Effector memory CD4-positive, alpha-beta T cell (primary cell): ENCODE data around the gene UPK3A.
A peak's percentile ranks its signal among the peaks of the same experiment; 100 is the strongest.
"Not testable (repeated sequence)": the region's sequence is repeated elsewhere in the genome, so short reads cannot be mapped to it uniquely, and the experiment has no call there.

Experiments used
- DNase-seq, 3 donors: peaks; one replicate each; pipeline ENCODE4 v3.0.0-alpha.2; 2020
- H3K27ac ChIP-seq: 2 replicates; pipeline ENCODE4 v1.7.0; 2013; ENCODE audit warnings: mild to moderate bottlenecking, low read length, moderate library complexity; ENCODE audit not compliant: insufficient read depth, poor library complexity, severe bottlenecking
- H3K27me3 ChIP-seq: replicated peaks from 2 replicates; pipeline ENCODE4 v1.7.0; 2013; ENCODE audit warnings: mild to moderate bottlenecking, low read length; ENCODE audit not compliant: insufficient read depth, control insufficient read depth, poor library complexity, severe bottlenecking
- H3K36me3 ChIP-seq: 2 replicates; pipeline ENCODE4 v1.7.0; 2013; ENCODE audit warnings: mild to moderate bottlenecking, low read length, moderate library complexity; ENCODE audit not compliant: control insufficient read depth, insufficient read depth
- H3K4me1 ChIP-seq: 2 replicates; pipeline ENCODE4 v1.7.0; 2013; ENCODE audit warnings: low read length, mild to moderate bottlenecking; ENCODE audit not compliant: control insufficient read depth, insufficient read depth, poor library complexity, severe bottlenecking
- H3K4me3 ChIP-seq: 2 replicates; pipeline ENCODE4 v1.7.0; 2013; ENCODE audit warnings: low read length, low read depth, mild to moderate bottlenecking; ENCODE audit not compliant: insufficient read depth, poor library complexity, severe bottlenecking
- H3K9me3 ChIP-seq: 2 replicates; pipeline ENCODE4 v1.7.0; 2013; ENCODE audit warnings: mild to moderate bottlenecking, low read length, moderate library complexity; ENCODE audit not compliant: control insufficient read depth

UPK3A gene

DNA sequence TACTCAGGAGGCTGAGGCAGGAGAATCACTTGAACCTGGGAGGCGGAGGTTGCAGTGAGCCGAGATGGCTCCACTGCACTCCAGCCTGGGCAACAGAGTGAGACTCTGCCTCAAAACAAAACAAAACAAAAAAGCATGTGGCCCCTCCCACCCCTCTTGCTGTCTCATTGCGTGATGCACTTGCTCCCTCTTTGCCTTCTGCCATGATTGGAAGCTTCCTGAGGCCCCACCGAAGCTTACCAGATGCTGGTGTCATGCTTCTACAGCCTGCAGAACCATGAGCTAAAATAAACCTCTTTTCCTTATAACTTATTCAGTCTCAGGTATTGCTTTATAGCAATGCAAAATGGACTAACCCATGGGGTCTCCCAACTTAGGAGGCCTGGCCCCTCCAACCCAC is 26.8 kb upstream of the UPK3A start:
- H3K4me1 ChIP-seq, DNase-seq, H3K36me3 ChIP-seq, H3K27ac ChIP-seq, H3K4me3 ChIP-seq, H3K27me3 ChIP-seq, H3K9me3 ChIP-seq: not testable (repeated sequence)

DNA sequence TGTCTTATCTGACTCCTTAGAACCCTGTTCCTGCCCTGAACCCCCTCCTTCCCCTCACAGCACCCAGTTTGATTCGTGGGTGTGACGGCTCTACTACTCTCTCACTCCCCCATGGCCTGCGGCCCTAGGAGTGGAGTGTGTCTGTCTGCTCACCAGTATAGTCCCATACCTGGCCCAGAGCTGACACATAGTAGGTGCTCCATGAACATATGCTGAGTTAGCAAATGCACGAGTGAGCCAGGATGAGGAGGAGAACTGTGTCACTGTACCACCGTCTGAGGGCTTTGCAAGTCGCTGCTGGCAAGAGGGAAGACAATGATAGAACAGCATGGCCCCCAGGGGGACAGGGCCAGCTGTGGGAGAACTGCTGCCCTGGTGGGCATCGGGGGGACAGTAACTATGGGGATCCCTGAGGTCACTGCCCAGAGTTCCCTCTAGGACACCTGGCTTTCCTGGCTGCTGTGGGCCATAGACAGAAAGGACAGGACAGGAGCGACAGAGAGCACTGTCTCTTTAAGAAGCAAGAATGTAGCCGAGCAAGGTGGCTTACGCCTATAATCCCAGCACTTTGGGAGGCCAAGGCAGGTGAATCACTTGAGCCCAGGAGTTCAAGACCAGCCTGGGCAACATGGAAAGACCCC is 24.9 kb upstream of the UPK3A start:
- Histone ChIP-seq H3K27ac (no peak overlapping the region), H3K4me1 (no peaks in the 10 kb centered on the region), H3K36me3 (no peaks in the 10 kb centered on the region), H3K9me3 (no peaks in the 10 kb centered on the region), H3K27me3 (no peaks in the 10 kb centered on the region), H3K4me3 (no peak overlapping the region)
- DNase-seq: no peak

DNA sequence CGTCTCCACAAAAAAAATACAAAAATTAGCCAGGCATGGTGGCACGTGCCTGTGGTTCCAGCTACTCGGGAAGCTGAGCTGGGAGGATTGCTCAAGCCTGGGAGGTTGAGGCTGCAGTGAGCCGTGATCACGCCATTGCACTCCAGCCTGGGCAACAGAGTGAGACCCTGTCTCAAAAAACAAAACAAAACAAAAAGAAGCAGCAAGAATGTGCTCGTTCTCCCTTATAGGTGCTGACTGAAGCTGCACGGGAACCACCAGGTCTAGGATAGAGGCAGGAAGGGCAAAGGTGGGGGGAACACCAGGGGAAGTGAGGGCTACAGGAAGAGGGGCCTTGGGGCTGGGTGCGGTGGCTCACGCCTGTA is 24.4 kb upstream of the UPK3A start:
- H3K4me3 ChIP-seq, DNase-seq, H3K4me1 ChIP-seq, H3K27me3 ChIP-seq, H3K27ac ChIP-seq, H3K9me3 ChIP-seq, H3K36me3 ChIP-seq: not testable (repeated sequence)

DNA sequence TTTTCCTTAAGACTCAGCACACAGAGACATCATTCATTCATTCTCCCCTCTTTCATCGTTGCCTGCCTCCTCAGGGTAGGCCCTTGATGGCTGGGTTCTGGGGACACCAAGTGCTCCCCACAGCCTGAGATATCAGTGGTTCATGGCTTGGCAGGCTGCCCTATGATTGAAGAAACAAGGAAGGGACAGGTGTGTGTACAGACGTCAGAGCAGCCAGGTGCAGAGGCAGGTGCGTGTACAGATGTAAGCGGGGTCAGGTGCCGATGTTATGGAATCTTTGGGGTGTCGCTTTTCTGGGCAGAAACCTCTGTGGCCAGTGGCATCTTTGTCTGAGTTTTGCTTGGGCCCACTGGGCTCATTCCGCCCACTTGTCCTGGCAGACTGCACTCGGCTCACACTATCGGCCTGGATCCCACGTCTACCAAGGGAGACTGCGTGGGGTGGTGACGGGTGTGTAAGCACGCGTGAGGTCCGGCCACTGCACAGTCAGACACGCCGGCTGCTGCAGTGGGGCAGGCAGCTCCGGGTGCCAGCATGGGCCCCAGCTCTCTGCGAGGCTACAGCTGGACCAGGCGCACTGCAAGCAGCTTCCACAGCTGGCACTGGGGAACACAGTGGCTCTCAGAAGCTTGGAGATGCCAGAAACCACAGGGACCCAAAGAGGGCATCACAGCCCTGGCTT is 23.2 kb upstream of the UPK3A start:
- Histone ChIP-seq H3K4me3 (no peak overlapping the region), H3K9me3 (no peaks in the 10 kb centered on the region), H3K27ac (no peak overlapping the region), H3K36me3 (no peaks in the 10 kb centered on the region), H3K4me1 (no peaks in the 10 kb centered on the region), H3K27me3 (no peaks in the 10 kb centered on the region)
- DNase-seq: no peak

DNA sequence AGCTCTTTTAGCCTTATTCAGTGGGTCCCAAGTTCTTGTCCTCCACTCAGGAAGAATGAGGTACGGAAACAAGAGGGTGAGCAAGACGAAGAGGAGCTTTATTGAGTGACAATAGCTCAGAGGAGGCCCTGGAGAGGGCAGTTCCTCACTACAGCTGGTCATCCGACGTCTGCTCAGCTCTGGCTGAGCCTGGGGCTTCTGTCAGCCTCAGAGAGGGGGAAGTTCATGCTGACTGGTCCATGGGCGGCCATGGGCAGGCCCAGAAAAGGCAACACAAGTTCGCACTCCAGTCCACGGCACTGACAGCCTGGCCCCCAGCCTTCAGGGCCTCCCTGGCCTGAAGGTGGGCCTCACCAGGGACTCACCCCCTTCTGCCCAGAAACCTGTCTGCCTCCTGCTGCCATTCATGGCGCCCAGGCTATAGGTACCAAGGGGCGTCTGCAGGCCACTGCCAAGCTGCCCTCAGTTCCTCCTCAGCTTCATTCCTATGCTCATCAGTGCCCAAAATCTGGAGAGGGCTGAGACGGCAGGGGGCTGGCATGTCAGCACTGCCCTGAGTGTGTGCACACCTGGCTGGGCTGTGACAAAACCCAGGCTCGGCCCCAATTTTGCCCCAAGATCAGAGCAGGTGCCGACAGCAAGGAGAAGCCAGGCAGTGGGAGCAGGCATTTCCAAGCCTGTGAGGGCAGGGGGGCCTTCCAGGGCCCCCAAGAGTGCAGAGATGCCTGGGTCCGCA is 22.4 kb upstream of the UPK3A start:
- no peaks in the 10 kb centered on the region for H3K27me3 ChIP-seq
- no peaks in the 10 kb centered on the region for H3K4me1 ChIP-seq
- no peak overlapping the region for H3K4me3 ChIP-seq
- H3K27ac ChIP-seq: no peak overlapping the region
- DNase-seq: no peak
- H3K9me3 ChIP-seq: no peaks in the 10 kb centered on the region
- no peaks in the 10 kb centered on the region for H3K36me3 ChIP-seq

- Histone ChIP-seq H3K36me3 (no peaks in the 10 kb centered on the region), H3K4me1 (peaks cover 1% of the 10 kb centered on the region), H3K4me3 (no peak overlapping the region), H3K9me3 (no peaks in the 10 kb centered on the region), H3K27ac (no peak overlapping the region), H3K27me3 (no peaks in the 10 kb centered on the region)
- DNase-seq: no peak
Measured at GRCh38 chr22:45262931-45263462, 21.8 kb upstream of the UPK3A start.

DNA sequence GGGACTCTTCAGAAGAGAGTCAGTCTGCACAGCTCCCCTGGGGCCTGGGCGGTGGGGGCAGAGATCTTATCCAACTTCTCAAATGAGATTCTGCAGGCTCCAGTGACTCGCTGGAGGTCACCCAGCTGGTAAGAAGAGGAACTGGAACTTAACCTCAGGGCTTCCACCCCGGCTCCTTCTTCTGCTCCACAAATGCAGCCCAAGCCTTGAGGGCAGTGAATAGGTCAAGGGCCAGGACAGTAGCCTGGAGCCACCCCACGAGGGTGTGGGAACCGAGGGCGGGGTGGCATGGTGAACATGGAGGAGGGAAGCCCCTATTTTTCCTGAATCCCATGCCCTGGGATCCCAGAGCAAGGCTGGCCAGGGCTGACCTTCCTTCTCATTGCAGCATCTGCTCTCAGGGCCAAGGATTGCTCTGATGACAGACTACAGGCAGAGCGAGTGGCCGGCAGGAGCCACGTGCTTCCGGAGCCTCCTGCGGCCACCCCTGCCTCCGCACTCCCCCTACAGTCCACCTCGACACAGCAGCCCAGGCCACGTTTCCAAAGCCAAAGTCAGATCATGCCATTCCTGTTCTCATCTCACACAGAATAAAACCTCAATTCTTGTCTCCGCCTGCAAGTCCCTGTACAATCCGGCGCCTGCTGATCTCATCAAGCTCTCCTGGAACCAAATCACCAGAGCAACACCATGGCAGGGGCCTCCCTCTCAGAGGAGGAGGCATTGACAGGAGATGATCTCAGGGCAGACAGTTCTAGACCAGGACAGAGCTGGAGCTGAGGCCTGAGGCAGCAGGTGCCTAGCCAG is 21.1 kb upstream of the UPK3A start:
- H3K36me3 ChIP-seq: no peaks in the 10 kb centered on the region
- no peaks in the 10 kb centered on the region for H3K27me3 ChIP-seq
- H3K9me3 ChIP-seq: no peaks in the 10 kb centered on the region
- no peak overlapping the region for H3K4me3 ChIP-seq
- H3K27ac ChIP-seq: no peak overlapping the region
- peaks cover 5% of the 10 kb centered on the region for H3K4me1 ChIP-seq
- DNase-seq: no peak

- Histone ChIP-seq H3K27ac (no peak overlapping the region), H3K27me3 (no peaks in the 10 kb centered on the region), H3K36me3 (no peaks in the 10 kb centered on the region), H3K9me3 (no peaks in the 10 kb centered on the region), H3K4me3 (no peak overlapping the region), H3K4me1 (peaks cover 16% of the 10 kb centered on the region)
- DNase-seq: no peak
Measured at GRCh38 chr22:45265535-45265934, 19.2 kb upstream of the UPK3A start.

- Histone ChIP-seq H3K4me1 (peaks cover 16% of the 10 kb centered on the region), H3K27me3 (no peaks in the 10 kb centered on the region), H3K27ac (no peak overlapping the region), H3K36me3 (no peaks in the 10 kb centered on the region), H3K9me3 (no peaks in the 10 kb centered on the region), H3K4me3 (peak overlapping the region; percentile 63)
- DNase-seq: peak; percentile 4 to 17 (median 8)
Measured at GRCh38 chr22:45268167-45268957, 16.4 kb upstream of the UPK3A start.
